GM12878 (cell line): ENCODE measurements around the gene RPS6KA2. TPM values are rescaled to one million over a fixed set of nuclear protein-coding genes. Genes with fewer than 3 reads are reported as not detected.

ENCODE experiments used
- ATAC-seq: fragments of 200-7000 bp; cut with Tn5 transposase; 3 replicates; pipeline ENCODE4 v1.9.1; 2020; ENCODE audit warnings: mild to moderate bottlenecking, moderate library complexity
- BruUV-seq: library from RNA; stranded (reverse); fragments of 400-500 nt; replicated peaks from 2 replicates; lab custom pipeline; 2021; lab: Mats Ljungman, UMichigan
- CTCF ChIA-PET: fragments of 300-600 bp; sonication (Branson Sonifier 250); formaldehyde crosslinking; extraction: SDS; loops from one replicate; lab custom pipeline; 2021; ENCODE audit warnings: inconsistent platforms; lab: Yijun Ruan, JAX
- POLR2A ChIA-PET: fragments of 350-600 bp; formaldehyde crosslinking; extraction: SDS; loops from one replicate; lab custom pipeline; 2021; ENCODE audit warnings: inconsistent platforms; lab: Charles Lee
- RAD21 ChIA-PET: fragments of 300-600 bp; sonication (Branson Sonifier 250); formaldehyde crosslinking; loops from one replicate; lab custom pipeline; 2023; ENCODE audit warnings: antibody characterized with exemption; ENCODE audit not compliant: unreplicated experiment; lab: Charles Lee
- SMC1A ChIA-PET: fragments of 300-600 bp; sonication (Branson Sonifier 250); formaldehyde crosslinking; loops from one replicate; lab custom pipeline; 2023; ENCODE audit not compliant: unreplicated experiment, uncharacterized antibody; lab: Charles Lee
- DNase-seq: peaks from one replicate; pipeline ENCODE4 v3.0.0-alpha.2; 2011; ENCODE audit warnings: low read depth, low spot score
- FAIRE-seq: peaks from 3 replicates; lab custom pipeline; 2011; peaks lifted over from hg19 to GRCh38; lab: Jason Lieb, UNC
- H2AFZ ChIP-seq: 2 replicates; pipeline ENCODE4 v1.6.0; 2011; ENCODE audit warnings: low read depth, low read length, control low read depth; ENCODE audit not compliant: control insufficient read depth
- H3K27ac ChIP-seq: 2 replicates; pipeline ENCODE4 v1.5.1; 2011; ENCODE audit warnings: control low read depth; ENCODE audit not compliant: control insufficient read depth, insufficient read depth
- H3K27me3 ChIP-seq, 2 experiments: replicated peaks in 1 of 2; 2 replicates each; pipeline versions ENCODE4 v1.6.0 to v1.6.1; 2011; ENCODE audit warnings: low read length in 1 of 2; ENCODE audit not compliant: control insufficient read depth in 2 of 2, insufficient read depth in 2 of 2
- H3K36me3 ChIP-seq, 2 experiments: 2 replicates each; pipeline ENCODE4 v1.5.1; 2011; ENCODE audit warnings: low read length in 1 of 2; ENCODE audit not compliant: control insufficient read depth in 2 of 2, insufficient read depth in 2 of 2
- H3K4me1 ChIP-seq: 2 replicates; pipeline ENCODE4 v1.6.1; 2011; ENCODE audit warnings: mild to moderate bottlenecking, low read length, moderate library complexity, mixed read lengths; ENCODE audit not compliant: control insufficient read depth, insufficient read depth
- H3K4me2 ChIP-seq: 2 replicates; pipeline ENCODE4 v1.6.0; 2011; ENCODE audit warnings: control low read depth; ENCODE audit not compliant: control insufficient read depth, insufficient read depth
- H3K4me3 ChIP-seq: fragments of 200-600 bp; sonication (generic); 2 replicates; pipeline ENCODE4 v1.5.1; 2016
- H3K79me2 ChIP-seq: 2 replicates; pipeline ENCODE4 v1.6.0; 2011; ENCODE audit warnings: low read length; ENCODE audit not compliant: control insufficient read depth, insufficient read depth
- H3K9ac ChIP-seq: 2 replicates; pipeline ENCODE4 v1.8.0; 2011; ENCODE audit warnings: low read length, control low read depth, mixed read lengths; ENCODE audit not compliant: control insufficient read depth, insufficient read depth
- H3K9me3 ChIP-seq: replicated peaks from 3 replicates; pipeline ENCODE4 v1.5.1; 2011; ENCODE audit warnings: mild to moderate bottlenecking, low read length; ENCODE audit not compliant: control insufficient read depth, insufficient read depth
- H4K20me1 ChIP-seq: 2 replicates; pipeline ENCODE4 v1.6.0; 2011; ENCODE audit not compliant: control insufficient read depth, insufficient read depth
- BCLAF1 ChIP-seq: fragments of 450-650 bp; IDR thresholded peaks from 2 replicates; pipeline ENCODE4 v1.6.1; 2017; ENCODE audit warnings: antibody characterized with exemption, mild to moderate bottlenecking, moderate library complexity
- NKRF ChIP-seq: fragments of 450-650 bp; conservative IDR thresholded peaks from 2 replicates; pipeline ENCODE4 v1.6.1; 2017; ENCODE audit warnings: mild to moderate bottlenecking, moderate library complexity
- RAD21 ChIP-seq: IDR thresholded peaks from 2 replicates; pipeline ENCODE4 v1.6.1; 2011; ENCODE audit warnings: mild to moderate bottlenecking, low read depth, low read length, moderate library complexity; ENCODE audit not compliant: insufficient read depth
- WGBS: methylation state at CpG from one replicate; pipeline ENCODE4 v1.1.6; 2016; ENCODE audit warnings: low lambda C conversion rate; ENCODE audit not compliant: insufficient replicate concordance, insufficient coverage; ENCODE audit errors: missing lambda C conversion rate; 5-methylcytosine and 5-hydroxymethylcytosine counted together
- in situ Hi-C: fragments of 300-500 bp; cut with MboI; formaldehyde crosslinking; loops from 9 replicates; pipeline ENCODE4 v1.14.3; 2018; ENCODE audit warnings: mixed read lengths
- intact Hi-C: fragments of 100-400 bp; cut with micrococcal nuclease; formaldehyde crosslinking; loops from one replicate; pipeline ENCODE4 v1.14.2; 2022; ENCODE audit not compliant: unreplicated experiment
- polyA plus RNA-seq, 11 experiments: library from polyadenylated mRNA; depleted of rRNA in 4 of 11; unstranded in 6 of 11; stranded (reverse) in 5 of 11; fragments of >200 nt; fragmentation: Nextera tagmentation in 4 of 11; fragmentation: Illumina TruSeq in 1 of 11; extraction: Ambion mirVana in 4 of 11; extraction: Trizol in 1 of 11; gene quantifications; 1 replicate in 1 of 11; 2 replicates in 10 of 11; pipeline versions ENCODE4 v1.2.1 to v1.2.3, GENCODE V29; 2011 to 2016; ENCODE audit warnings: inconsistent platforms in 2 of 11, missing spikeins in 2 of 11, low read depth in 1 of 11
- total RNA-seq, 4 experiments: library from RNA; depleted of rRNA in 3 of 4; stranded (reverse); fragments of >200 nt in 3 of 4; fragmentation: Illumina TruSeq in 1 of 4; extraction: Trizol in 1 of 4; gene quantifications; 2 replicates each; pipeline versions ENCODE4 v1.2.1 to v1.2.3, GENCODE V29; 2013 to 2021
- TF ChIP-seq, protein P1 (sequence below): fragments of 450-650 bp; formaldehyde crosslinking; IDR thresholded peaks from 2 replicates; pipeline ENCODE4 v1.4.0; 2020; ENCODE audit warnings: mild to moderate bottlenecking, moderate library complexity
- TF ChIP-seq, protein P2 (sequence below): fragments of 450-650 bp; IDR thresholded peaks from 2 replicates; pipeline ENCODE4 v1.6.1; 2016; ENCODE audit warnings: mild to moderate bottlenecking

RPS6KA2 gene
- total and polyA plus RNA-seq, 10 of the 15 experiments (the other 5 are each of a cell fraction or from before 2014, with no cell fraction given) = 0.02 to 1.0 (median 0.22) TPM; not detected in 1

- intact Hi-C loops (no loop called here), in situ Hi-C loops (no loop called here)
- ChIA-PET SMC1A (no interaction called here), CTCF (no interaction called here), RAD21 (no interaction called here), POLR2A (interaction anchor here (0.6 kb wide), 1 partner anchor 165 kb away, joined by 4 read pairs; no protein-coding TSS in a partner anchor)
- TF ChIP-seq BCLAF1 (no peak), NKRF (no peak), RAD21 (no peak)
- TF ChIP-seq, protein P1, sequence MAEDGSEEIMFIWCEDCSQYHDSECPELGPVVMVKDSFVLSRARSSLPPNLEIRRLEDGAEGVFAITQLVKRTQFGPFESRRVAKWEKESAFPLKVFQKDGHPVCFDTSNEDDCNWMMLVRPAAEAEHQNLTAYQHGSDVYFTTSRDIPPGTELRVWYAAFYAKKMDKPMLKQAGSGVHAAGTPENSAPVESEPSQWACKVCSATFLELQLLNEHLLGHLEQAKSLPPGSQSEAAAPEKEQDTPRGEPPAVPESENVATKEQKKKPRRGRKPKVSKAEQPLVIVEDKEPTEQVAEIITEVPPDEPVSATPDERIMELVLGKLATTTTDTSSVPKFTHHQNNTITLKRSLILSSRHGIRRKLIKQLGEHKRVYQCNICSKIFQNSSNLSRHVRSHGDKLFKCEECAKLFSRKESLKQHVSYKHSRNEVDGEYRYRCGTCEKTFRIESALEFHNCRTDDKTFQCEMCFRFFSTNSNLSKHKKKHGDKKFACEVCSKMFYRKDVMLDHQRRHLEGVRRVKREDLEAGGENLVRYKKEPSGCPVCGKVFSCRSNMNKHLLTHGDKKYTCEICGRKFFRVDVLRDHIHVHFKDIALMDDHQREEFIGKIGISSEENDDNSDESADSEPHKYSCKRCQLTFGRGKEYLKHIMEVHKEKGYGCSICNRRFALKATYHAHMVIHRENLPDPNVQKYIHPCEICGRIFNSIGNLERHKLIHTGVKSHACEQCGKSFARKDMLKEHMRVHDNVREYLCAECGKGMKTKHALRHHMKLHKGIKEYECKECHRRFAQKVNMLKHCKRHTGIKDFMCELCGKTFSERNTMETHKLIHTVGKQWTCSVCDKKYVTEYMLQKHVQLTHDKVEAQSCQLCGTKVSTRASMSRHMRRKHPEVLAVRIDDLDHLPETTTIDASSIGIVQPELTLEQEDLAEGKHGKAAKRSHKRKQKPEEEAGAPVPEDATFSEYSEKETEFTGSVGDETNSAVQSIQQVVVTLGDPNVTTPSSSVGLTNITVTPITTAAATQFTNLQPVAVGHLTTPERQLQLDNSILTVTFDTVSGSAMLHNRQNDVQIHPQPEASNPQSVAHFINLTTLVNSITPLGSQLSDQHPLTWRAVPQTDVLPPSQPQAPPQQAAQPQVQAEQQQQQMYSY (CRISPR knock-in tag) = no peak
- TF ChIP-seq, protein P2, sequence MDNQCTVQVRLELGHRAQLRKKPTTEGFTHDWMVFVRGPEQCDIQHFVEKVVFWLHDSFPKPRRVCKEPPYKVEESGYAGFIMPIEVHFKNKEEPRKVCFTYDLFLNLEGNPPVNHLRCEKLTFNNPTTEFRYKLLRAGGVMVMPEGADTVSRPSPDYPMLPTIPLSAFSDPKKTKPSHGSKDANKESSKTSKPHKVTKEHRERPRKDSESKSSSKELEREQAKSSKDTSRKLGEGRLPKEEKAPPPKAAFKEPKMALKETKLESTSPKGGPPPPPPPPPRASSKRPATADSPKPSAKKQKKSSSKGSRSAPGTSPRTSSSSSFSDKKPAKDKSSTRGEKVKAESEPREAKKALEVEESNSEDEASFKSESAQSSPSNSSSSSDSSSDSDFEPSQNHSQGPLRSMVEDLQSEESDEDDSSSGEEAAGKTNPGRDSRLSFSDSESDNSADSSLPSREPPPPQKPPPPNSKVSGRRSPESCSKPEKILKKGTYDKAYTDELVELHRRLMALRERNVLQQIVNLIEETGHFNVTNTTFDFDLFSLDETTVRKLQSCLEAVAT = no peak
- no peak for DNase-seq
- H3K9me3 ChIP-seq = no peaks in the 10 kb centered on the region
- no peaks in the 10 kb centered on the region for H3K36me3 ChIP-seq
- H4K20me1 ChIP-seq = no peaks in the 10 kb centered on the region
- no peak for ATAC-seq
- no peak overlapping the region for H3K9ac ChIP-seq
- 22% methylated on average over 10 of the region's 10 CpGs for WGBS
- no peak overlapping the region for H3K4me2 ChIP-seq
- FAIRE-seq = no peak
- no peak overlapping the region for H3K4me3 ChIP-seq
- no peaks in the 10 kb centered on the region for H3K4me1 ChIP-seq
- H2AFZ ChIP-seq = no peak overlapping the region
- no peaks in the 10 kb centered on the region; a peak in 1 of 4 replicates for H3K27me3 ChIP-seq
- H3K79me2 ChIP-seq = no peaks in the 10 kb centered on the region
- H3K27ac ChIP-seq = no peak overlapping the region
- no TSS peak for BruUV-seq
Observed at GRCh38 chr6:166439366-166440091, 187.5 kb downstream of the RPS6KA2 start.
